H9 (cell line): ENCODE measurements around the gene COG4. TPM values are rescaled to one million over a fixed set of nuclear protein-coding genes. Genes with fewer than 3 reads are reported as not detected.

Experiments used
- DNase-seq: peaks from one replicate; pipeline ENCODE4 v3.0.0-alpha.2; 2017
- H2AFZ ChIP-seq: one replicate; pipeline ENCODE4 v1.6.1; 2013; ENCODE audit warnings: mild to moderate bottlenecking, low read length, control low read depth, moderate library complexity
- H2AK5ac ChIP-seq: 2 replicates; pipeline ENCODE4 v1.6.1; 2013; ENCODE audit warnings: low read length, control low read depth, mixed read lengths; ENCODE audit not compliant: insufficient read length
- H2BK120ac ChIP-seq: one replicate; pipeline ENCODE4 v1.6.1; 2013; ENCODE audit warnings: low read depth, mild to moderate bottlenecking, low read length, control low read depth, inconsistent platforms; ENCODE audit not compliant: poor library complexity, severe bottlenecking
- H2BK12ac ChIP-seq: 2 replicates; pipeline ENCODE4 v1.6.1; 2013; ENCODE audit warnings: low read length, control low read depth, mixed read lengths, low read depth; ENCODE audit not compliant: insufficient read length
- H2BK15ac ChIP-seq: 2 replicates; pipeline ENCODE4 v1.6.1; 2013; ENCODE audit warnings: low read depth, low read length, control low read depth
- H2BK20ac ChIP-seq: one replicate; pipeline ENCODE4 v1.6.1; 2013; ENCODE audit warnings: low read depth, mild to moderate bottlenecking, low read length, control low read depth, inconsistent platforms; ENCODE audit not compliant: poor library complexity, severe bottlenecking
- H2BK5ac ChIP-seq: 2 replicates; pipeline ENCODE4 v1.6.1; 2013; ENCODE audit warnings: low read length, control low read depth, mixed read lengths; ENCODE audit not compliant: insufficient read length
- H3K14ac ChIP-seq: 2 replicates; pipeline ENCODE4 v1.6.1; 2013; ENCODE audit warnings: low read length, control low read depth; ENCODE audit not compliant: insufficient read depth
- H3K18ac ChIP-seq: 2 replicates; pipeline ENCODE4 v1.6.1; 2013; ENCODE audit warnings: low read depth, mild to moderate bottlenecking, mixed read lengths, low read length, control low read depth; ENCODE audit not compliant: insufficient read length
- H3K23ac ChIP-seq: 2 replicates; pipeline ENCODE4 v1.6.1; 2013; ENCODE audit warnings: low read length, control low read depth, mixed read lengths, low read depth; ENCODE audit not compliant: insufficient read length
- H3K23me2 ChIP-seq: 2 replicates; pipeline ENCODE4 v1.6.1; 2013; ENCODE audit warnings: low read depth, mild to moderate bottlenecking, mixed read lengths, low read length, control low read depth; ENCODE audit not compliant: insufficient read length, poor library complexity, severe bottlenecking
- H3K27ac ChIP-seq: 2 replicates; pipeline ENCODE4 v1.5.1; 2013; ENCODE audit warnings: low read length, control low read depth, mixed read lengths, low read depth; ENCODE audit not compliant: insufficient read length
- H3K27me3 ChIP-seq: 2 replicates; pipeline ENCODE4 v1.6.1; 2013; ENCODE audit warnings: low read length, control low read depth, inconsistent platforms; ENCODE audit not compliant: insufficient read depth
- H3K4ac ChIP-seq: 2 replicates; pipeline ENCODE4 v1.6.1; 2013; ENCODE audit warnings: low read depth, mild to moderate bottlenecking, control low read depth, inconsistent platforms, low read length, moderate library complexity
- H3K4me1 ChIP-seq: 2 replicates; pipeline ENCODE4 v1.6.1; 2013; ENCODE audit warnings: low read length, control low read depth, inconsistent platforms; ENCODE audit not compliant: insufficient read depth
- H3K4me2 ChIP-seq: 2 replicates; pipeline ENCODE4 v1.6.1; 2013; ENCODE audit warnings: low read length, control low read depth, mixed read lengths; ENCODE audit not compliant: insufficient read length, insufficient read depth
- H3K56ac ChIP-seq: 2 replicates; pipeline ENCODE4 v1.6.1; 2013; ENCODE audit warnings: low read depth, mild to moderate bottlenecking, mixed read lengths, low read length, control low read depth; ENCODE audit not compliant: insufficient read length
- H3K79me1 ChIP-seq: 2 replicates; pipeline ENCODE4 v1.6.1; 2013; ENCODE audit warnings: low read depth, mild to moderate bottlenecking, moderate library complexity, low read length, control low read depth, inconsistent platforms; ENCODE audit not compliant: insufficient read depth, poor library complexity, severe bottlenecking
- H3K79me2 ChIP-seq: 2 replicates; pipeline ENCODE4 v1.6.1; 2013; ENCODE audit warnings: low read length, control low read depth, inconsistent platforms; ENCODE audit not compliant: insufficient read depth
- H3K9ac ChIP-seq: 2 replicates; pipeline ENCODE4 v1.6.1; 2013; ENCODE audit warnings: low read length, control low read depth, mixed read lengths; ENCODE audit not compliant: insufficient read length; ENCODE audit errors: extremely low read depth
- H3K9me3 ChIP-seq: one replicate; pipeline ENCODE4 v1.6.1; 2013; ENCODE audit warnings: low read depth, low read length, inconsistent platforms; ENCODE audit not compliant: control insufficient read depth
- H3T11ph ChIP-seq: one replicate; pipeline ENCODE4 v1.6.1; 2013; ENCODE audit warnings: mild to moderate bottlenecking, low read length, control low read depth, inconsistent platforms
- H4K20me1 ChIP-seq: one replicate; pipeline ENCODE4 v1.6.1; 2013; ENCODE audit not compliant: control insufficient read depth, insufficient read length, insufficient read depth
- H4K5ac ChIP-seq: 2 replicates; pipeline ENCODE4 v1.6.1; 2013; ENCODE audit warnings: low read depth, mild to moderate bottlenecking, mixed read lengths, low read length, control low read depth; ENCODE audit not compliant: insufficient read length
- H4K8ac ChIP-seq: replicated peaks from 2 replicates; pipeline ENCODE4 v1.6.1; 2013; ENCODE audit warnings: low read length, control low read depth, mixed read lengths, low read depth; ENCODE audit not compliant: insufficient read length
- H4K91ac ChIP-seq: 2 replicates; pipeline ENCODE4 v1.6.1; 2013; ENCODE audit warnings: low read depth, mild to moderate bottlenecking, moderate library complexity, mixed read lengths, low read length, control low read depth; ENCODE audit not compliant: insufficient read length
- H3K27ac Mint-ChIP-seq, 3 experiments: 2 replicates in 2 of 3; 3 replicates in 1 of 3; pipeline ENCODE4 v1.8.0; 2020 to 2021; ENCODE audit warnings: mixed read lengths in 3 of 3, mild to moderate bottlenecking in 1 of 3, moderate library complexity in 1 of 3
- H3K27me3 Mint-ChIP-seq: 2 replicates; pipeline ENCODE4 v1.8.0; 2021; ENCODE audit warnings: low read depth, mild to moderate bottlenecking, moderate library complexity, mixed read lengths
- H3K36me3 Mint-ChIP-seq, 3 experiments: 2 replicates in 2 of 3; 3 replicates in 1 of 3; pipeline ENCODE4 v1.8.0; 2020 to 2021; ENCODE audit warnings: low read depth in 3 of 3, mixed read lengths in 3 of 3; ENCODE audit not compliant: insufficient read depth in 1 of 3
- H3K4me1 Mint-ChIP-seq, 2 experiments: 2 replicates each; pipeline ENCODE4 v1.8.0; 2020; ENCODE audit warnings: mixed read lengths in 2 of 2
- H3K4me3 Mint-ChIP-seq, 2 experiments: 2 replicates in 1 of 2; 3 replicates in 1 of 2; pipeline ENCODE4 v1.8.0; 2020 to 2021; ENCODE audit warnings: mild to moderate bottlenecking in 2 of 2, mixed read lengths in 2 of 2, moderate library complexity in 1 of 2
- H3K9me3 Mint-ChIP-seq, 2 experiments: 2 replicates in 1 of 2; 3 replicates in 1 of 2; pipeline ENCODE4 v1.8.0; 2020; ENCODE audit warnings: mild to moderate bottlenecking in 2 of 2, mixed read lengths in 2 of 2, moderate library complexity in 1 of 2
- WGBS: extraction: QIAGEN DNeasy Blood & Tissue Kit; methylation state at CpG from one replicate; pipeline ENCODE4 v1.1.7; 2013; ENCODE audit warnings: missing lambda C conversion rate, low lambda C conversion rate, mixed read lengths; ENCODE audit not compliant: insufficient read length; ENCODE audit errors: extremely low coverage; 5-methylcytosine and 5-hydroxymethylcytosine counted together
- total RNA-seq: library from RNA; stranded (reverse); gene quantifications from 2 replicates; pipeline ENCODE4 v1.2.1, GENCODE V29; 2021
- TF ChIP-seq, protein P1 (sequence below): fragments of 200-600 bp; sonication (generic); conservative IDR thresholded peaks from 3 replicates; pipeline ENCODE4 v1.8.0; 2021; ENCODE audit warnings: antibody characterized with exemption, mild to moderate bottlenecking

The COG4 gene
- total RNA-seq, 1 experiment from 2014 or later: 51.9 TPM

DNA sequence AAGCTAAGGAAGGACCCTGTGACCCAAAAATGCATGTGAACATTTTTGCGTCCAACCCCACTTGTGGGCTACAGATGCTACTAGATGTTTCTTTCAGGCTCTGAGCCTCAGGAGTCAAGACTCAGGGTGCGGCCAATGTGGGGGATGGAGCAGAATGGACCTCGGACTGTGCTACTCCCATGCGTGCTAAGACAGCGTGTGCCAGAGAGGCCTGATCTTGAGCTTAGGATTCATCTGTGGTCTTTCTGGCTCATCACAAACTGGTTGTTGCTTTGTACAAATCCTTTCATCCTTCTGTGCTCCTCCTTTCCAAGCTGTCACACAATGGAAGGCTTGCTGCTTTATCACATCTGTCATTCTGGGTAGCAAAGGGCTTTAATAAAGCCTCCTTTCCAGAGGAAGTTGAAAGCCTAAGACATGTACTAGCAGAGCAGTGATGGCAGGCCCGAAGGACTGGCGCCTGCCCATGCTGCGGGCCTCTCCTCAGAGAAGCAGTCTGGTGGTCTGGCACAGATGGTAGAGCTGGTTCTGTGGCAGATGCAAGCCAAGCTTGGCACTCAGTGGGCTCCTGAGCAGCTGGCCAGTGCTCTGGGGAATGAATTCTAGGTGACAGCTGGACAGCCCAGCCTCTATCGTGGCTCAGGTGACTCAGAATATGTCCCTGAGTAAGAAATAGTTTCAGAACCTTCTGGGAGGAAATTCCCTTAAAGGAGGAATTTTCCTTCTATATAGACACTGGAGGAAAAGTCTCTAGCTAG lies 27.8 kb downstream of the COG4 start:
- no peak overlapping the region for H4K91ac ChIP-seq
- no peaks in the 10 kb centered on the region for H3K9me3 Mint-ChIP-seq
- H3K4me3 Mint-ChIP-seq: no peak overlapping the region
- H3K27me3 Mint-ChIP-seq: no peaks in the 10 kb centered on the region
- H4K8ac ChIP-seq: no peak overlapping the region
- no peaks in the 10 kb centered on the region for H3K79me2 ChIP-seq
- no peak overlapping the region for H2AK5ac ChIP-seq
- H3K4me1 ChIP-seq: no peaks in the 10 kb centered on the region
- H2BK5ac ChIP-seq: no peak overlapping the region
- H3T11ph ChIP-seq: no peak overlapping the region
- no peak for DNase-seq
- TF ChIP-seq, protein P1, sequence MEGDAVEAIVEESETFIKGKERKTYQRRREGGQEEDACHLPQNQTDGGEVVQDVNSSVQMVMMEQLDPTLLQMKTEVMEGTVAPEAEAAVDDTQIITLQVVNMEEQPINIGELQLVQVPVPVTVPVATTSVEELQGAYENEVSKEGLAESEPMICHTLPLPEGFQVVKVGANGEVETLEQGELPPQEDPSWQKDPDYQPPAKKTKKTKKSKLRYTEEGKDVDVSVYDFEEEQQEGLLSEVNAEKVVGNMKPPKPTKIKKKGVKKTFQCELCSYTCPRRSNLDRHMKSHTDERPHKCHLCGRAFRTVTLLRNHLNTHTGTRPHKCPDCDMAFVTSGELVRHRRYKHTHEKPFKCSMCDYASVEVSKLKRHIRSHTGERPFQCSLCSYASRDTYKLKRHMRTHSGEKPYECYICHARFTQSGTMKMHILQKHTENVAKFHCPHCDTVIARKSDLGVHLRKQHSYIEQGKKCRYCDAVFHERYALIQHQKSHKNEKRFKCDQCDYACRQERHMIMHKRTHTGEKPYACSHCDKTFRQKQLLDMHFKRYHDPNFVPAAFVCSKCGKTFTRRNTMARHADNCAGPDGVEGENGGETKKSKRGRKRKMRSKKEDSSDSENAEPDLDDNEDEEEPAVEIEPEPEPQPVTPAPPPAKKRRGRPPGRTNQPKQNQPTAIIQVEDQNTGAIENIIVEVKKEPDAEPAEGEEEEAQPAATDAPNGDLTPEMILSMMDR: no peak
- H2BK20ac ChIP-seq: no peak overlapping the region
- no peaks in the 10 kb centered on the region for H3K9me3 ChIP-seq
- no peak overlapping the region for H3K27ac ChIP-seq
- H3K23me2 ChIP-seq: no peaks in the 10 kb centered on the region
- H3K79me1 ChIP-seq: no peaks in the 10 kb centered on the region
- H3K27me3 ChIP-seq: no peaks in the 10 kb centered on the region
- H3K56ac ChIP-seq: no peak overlapping the region
- no peak overlapping the region for H3K9ac ChIP-seq
- H3K36me3 Mint-ChIP-seq: peaks cover 0 to 47% (median 35%) of the 10 kb centered on the region in 3 experiments; a peak in 6 of 7 replicates
- no peaks in the 10 kb centered on the region for H3K4me1 Mint-ChIP-seq
- no peak overlapping the region for H3K4ac ChIP-seq
- no peak overlapping the region for H2BK12ac ChIP-seq
- no peak overlapping the region for H3K23ac ChIP-seq
- no peak overlapping the region for H2AFZ ChIP-seq
- H3K27ac Mint-ChIP-seq: no peak overlapping the region
- no peak overlapping the region for H3K4me2 ChIP-seq
- WGBS: no CpG with 5 or more reads among the region's 9 CpGs
- no peak overlapping the region for H3K18ac ChIP-seq
- no peak overlapping the region for H4K5ac ChIP-seq
- H4K20me1 ChIP-seq: no peaks in the 10 kb centered on the region
- no peak overlapping the region for H3K14ac ChIP-seq
- H2BK120ac ChIP-seq: no peak overlapping the region
- no peak overlapping the region for H2BK15ac ChIP-seq
